ENCODE results near the gene NRCAM. TPM values are rescaled to one million over a fixed set of nuclear protein-coding genes. Genes with fewer than 3 reads are reported as not detected.
A peak's percentile ranks its signal among the peaks of the same experiment; 100 is the strongest.

Gene NRCAM
- total and polyA plus RNA-seq, 12 donors, result 71.6 to 222 (median 148) TPM

DNA sequence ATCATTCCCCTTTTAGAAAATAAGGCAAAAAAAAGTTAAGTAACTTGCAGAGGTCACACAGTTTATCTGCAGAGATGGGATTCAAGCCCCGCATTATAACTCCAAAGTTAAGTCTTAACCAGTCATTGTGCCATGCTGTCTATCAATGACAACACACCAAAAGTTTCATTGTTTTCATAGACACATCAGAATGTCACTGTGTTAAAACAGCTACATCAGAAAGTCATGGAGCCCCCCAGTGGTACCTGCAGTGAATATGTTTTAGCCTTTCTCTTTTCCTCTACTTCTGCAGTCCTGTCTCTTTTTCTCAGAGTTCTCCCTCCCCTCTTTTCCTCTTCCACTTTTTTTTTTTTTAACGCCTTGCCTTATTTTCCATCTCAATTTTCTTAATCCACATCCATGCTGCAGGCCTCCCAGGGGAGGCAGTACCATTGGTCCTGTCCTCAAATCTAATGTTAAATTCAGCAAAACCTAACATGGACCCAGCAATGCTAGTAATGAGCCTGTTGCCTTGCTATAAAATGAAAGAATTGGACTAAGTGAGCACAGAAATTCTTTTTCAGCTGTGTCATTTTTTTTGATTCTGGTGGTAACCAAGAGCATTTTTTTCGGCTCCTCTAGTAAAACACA, 3.8 kb upstream of the NRCAM start:
- DNase-seq, result peak in 6 of 7 donors; percentile 36 to 70 (median 42)
- H3K9me3 ChIP-seq (replicated peaks in 1 of 3), result no peaks in the 10 kb centered on the region
- TF ChIP-seq, protein P1, sequence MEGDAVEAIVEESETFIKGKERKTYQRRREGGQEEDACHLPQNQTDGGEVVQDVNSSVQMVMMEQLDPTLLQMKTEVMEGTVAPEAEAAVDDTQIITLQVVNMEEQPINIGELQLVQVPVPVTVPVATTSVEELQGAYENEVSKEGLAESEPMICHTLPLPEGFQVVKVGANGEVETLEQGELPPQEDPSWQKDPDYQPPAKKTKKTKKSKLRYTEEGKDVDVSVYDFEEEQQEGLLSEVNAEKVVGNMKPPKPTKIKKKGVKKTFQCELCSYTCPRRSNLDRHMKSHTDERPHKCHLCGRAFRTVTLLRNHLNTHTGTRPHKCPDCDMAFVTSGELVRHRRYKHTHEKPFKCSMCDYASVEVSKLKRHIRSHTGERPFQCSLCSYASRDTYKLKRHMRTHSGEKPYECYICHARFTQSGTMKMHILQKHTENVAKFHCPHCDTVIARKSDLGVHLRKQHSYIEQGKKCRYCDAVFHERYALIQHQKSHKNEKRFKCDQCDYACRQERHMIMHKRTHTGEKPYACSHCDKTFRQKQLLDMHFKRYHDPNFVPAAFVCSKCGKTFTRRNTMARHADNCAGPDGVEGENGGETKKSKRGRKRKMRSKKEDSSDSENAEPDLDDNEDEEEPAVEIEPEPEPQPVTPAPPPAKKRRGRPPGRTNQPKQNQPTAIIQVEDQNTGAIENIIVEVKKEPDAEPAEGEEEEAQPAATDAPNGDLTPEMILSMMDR (IDR thresholded peaks at IDR 0.05), result peak; percentile 36 to 67 (median 58)
- no peak for TF ChIP-seq POLR2A (IDR thresholded peaks at IDR 0.05)
- 32 to 50% (median 38%) methylated on average over 3 of the region's 3 CpGs for WGBS, 4 donors
- no peaks in the 10 kb centered on the region for H3K27me3 ChIP-seq
- H3K36me3 ChIP-seq (replicated peaks in 1 of 2), result no peaks in the 10 kb centered on the region
- intact Hi-C loops (cut with DNase I), result loop anchor here in 1 of 2 donors (10.0 kb wide), 1 partner anchor 275 kb away; no protein-coding TSS in a partner anchor
- no peak overlapping the region for H3K4me3 ChIP-seq
- H3K27ac ChIP-seq, result peak overlapping the region in 1 of 5 donors; percentile 23
- peaks cover 0 to 15% of the 10 kb centered on the region in 2 donors for H3K4me1 ChIP-seq (replicated peaks in 1 of 2)

DNA sequence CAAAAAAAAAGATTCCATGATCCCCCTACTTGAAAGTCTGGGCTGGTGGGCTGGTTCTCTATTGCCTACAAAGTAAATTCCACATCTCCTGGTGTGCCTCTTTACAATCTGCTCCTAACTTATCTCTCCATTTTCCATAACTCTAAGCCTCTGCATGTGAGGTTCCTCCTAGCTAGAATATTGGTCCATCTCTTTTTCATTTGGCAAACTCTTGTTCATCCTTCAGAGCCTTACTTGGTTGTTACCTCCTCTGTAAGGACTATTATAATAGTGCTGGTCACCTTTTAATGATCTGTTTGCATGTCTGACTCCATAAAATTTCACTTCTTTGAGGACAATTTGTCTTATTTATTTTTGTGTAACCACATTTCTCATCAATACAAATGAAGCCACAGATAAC, 1.6 kb upstream of the NRCAM start:
- H3K4me1 ChIP-seq (replicated peaks in 1 of 2), result peaks cover 3 to 30% of the 10 kb centered on the region in 2 donors
- intact Hi-C loops (cut with DNase I), result loop anchor here in 1 of 2 donors (10.0 kb wide), 1 partner anchor 273 kb away; no protein-coding TSS in a partner anchor
- TF ChIP-seq POLR2A (IDR thresholded peaks at IDR 0.05), result no peak
- TF ChIP-seq, protein P1 (IDR thresholded peaks at IDR 0.05), result no peak
- H3K27me3 ChIP-seq, result no peaks in the 10 kb centered on the region
- no peaks in the 10 kb centered on the region for H3K9me3 ChIP-seq (replicated peaks in 1 of 3)
- no peak for DNase-seq
- H3K36me3 ChIP-seq (replicated peaks in 1 of 2), result no peaks in the 10 kb centered on the region
- H3K4me3 ChIP-seq, result no peak overlapping the region
- H3K27ac ChIP-seq, result no peak overlapping the region

DNA sequence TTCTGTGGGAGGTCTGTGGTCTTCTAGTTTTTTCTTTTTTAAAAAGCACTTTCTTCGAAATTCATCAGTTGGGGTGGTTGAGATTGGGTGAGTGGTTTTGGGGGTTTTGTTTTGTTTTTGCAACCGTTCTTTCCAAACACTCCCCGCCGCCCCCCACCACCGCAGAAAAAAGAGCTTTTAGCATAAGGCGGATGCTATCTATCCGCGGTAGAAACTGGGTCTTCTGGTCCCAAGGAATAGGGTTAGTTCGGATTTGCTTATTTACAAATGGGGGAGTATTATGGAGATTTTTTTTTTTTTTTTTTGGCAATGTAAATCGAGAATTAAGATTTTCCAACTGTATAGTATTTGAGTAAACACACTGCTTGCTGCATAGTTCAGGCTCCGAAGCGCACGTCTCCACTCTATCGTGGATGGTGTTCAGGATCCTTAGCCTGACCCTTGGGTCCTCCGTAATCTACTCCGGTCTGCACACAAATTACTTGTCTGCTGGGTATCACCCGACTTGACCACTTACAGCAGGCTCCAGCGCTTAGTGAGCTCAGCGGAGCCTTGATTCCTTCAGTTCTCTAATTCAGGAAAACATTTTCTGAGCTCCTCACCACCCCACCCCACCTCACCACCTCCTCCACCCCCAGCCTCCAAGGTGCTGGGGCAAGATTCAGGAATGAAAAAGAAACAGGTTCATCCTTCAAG, 757 bp upstream of the NRCAM start:
- intact Hi-C loops (cut with DNase I), result loop anchor here in 1 of 2 donors (10.0 kb wide), 1 partner anchor 272 kb away; no protein-coding TSS in a partner anchor
- Histone ChIP-seq H3K36me3 (replicated peaks in 1 of 2) (no peaks in the 10 kb centered on the region), H3K27me3 (no peaks in the 10 kb centered on the region), H3K9me3 (replicated peaks in 1 of 3) (no peaks in the 10 kb centered on the region), H3K27ac (peak overlapping the region in 2 of 5 donors; percentile 77 to 91), H3K4me3 (peak overlapping the region in 2 of 4 donors; percentile 77 to 80), H3K4me1 (replicated peaks in 1 of 2) (peaks cover 3 to 38% of the 10 kb centered on the region in 2 donors)
- DNase-seq, result no peak
- 31 to 55% (median 43%) methylated on average over 18 to 19 of the region's 19 CpGs for WGBS, 4 donors
- no peak for TF ChIP-seq POLR2A (IDR thresholded peaks at IDR 0.05)
- TF ChIP-seq, protein P1 (IDR thresholded peaks at IDR 0.05), result no peak

DNA sequence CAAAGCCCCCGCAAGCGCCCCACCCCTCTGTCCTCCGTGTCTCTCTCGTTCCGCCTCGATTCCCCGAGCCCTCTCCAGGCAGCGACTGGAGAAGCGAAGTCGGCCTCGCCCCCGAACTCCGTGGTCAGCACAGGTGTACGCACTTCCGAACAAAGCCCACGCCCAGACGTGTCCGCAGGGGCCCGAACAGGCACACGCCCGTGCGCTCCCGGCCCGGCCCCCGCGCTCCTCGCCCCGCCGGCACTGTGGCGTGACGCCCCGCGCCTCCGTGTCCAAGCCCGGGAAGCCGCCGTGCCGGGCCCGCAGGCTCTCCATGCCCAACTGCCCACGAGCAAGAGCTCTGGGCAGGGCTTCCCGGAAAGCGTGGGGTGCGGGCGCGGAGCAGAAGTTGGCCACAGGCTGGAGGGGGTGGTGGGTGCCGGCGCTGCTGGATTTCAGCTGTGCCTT, 662 bp downstream of the NRCAM start:
- TF ChIP-seq, protein P1 (IDR thresholded peaks at IDR 0.05), result no peak
- no peak for TF ChIP-seq POLR2A (IDR thresholded peaks at IDR 0.05)
- H3K27ac ChIP-seq, result peak overlapping the region; percentile 54 to 92 (median 78)
- WGBS, 4 donors, result 0 to 1% (median 1%) methylated on average over 6 to 47 of the region's 47 CpGs; no CpG with 5 or more reads in 1 of the 4 donors
- H3K27me3 ChIP-seq, result no peaks in the 10 kb centered on the region
- peaks cover 3 to 33% of the 10 kb centered on the region in 2 donors for H3K4me1 ChIP-seq (replicated peaks in 1 of 2)
- peak overlapping the region; percentile 65 to 83 (median 78) for H3K4me3 ChIP-seq
- peak in 5 of 7 donors; percentile 33 to 70 (median 53) for DNase-seq
- intact Hi-C loops (cut with DNase I), result loop anchor here in 1 of 2 donors (10.0 kb wide), 1 partner anchor 271 kb away; no protein-coding TSS in a partner anchor
- H3K36me3 ChIP-seq (replicated peaks in 1 of 2), result no peaks in the 10 kb centered on the region
- no peaks in the 10 kb centered on the region for H3K9me3 ChIP-seq (replicated peaks in 1 of 3)

Measured in adrenal gland (tissue), 12 donors.